GM20000 (cell line): ENCODE results near the gene ZFYVE27.

Experiments
- DNase-seq: peaks from one replicate; pipeline ENCODE4 v3.0.0; 2012; ENCODE audit warnings: low spot score
- TF ChIP-seq, protein P1 (sequence below): IDR thresholded peaks from 2 replicates; pipeline ENCODE4 v1.5.1; 2012; ENCODE audit warnings: mild to moderate bottlenecking, control low read depth; ENCODE audit errors: extremely low read depth, missing control alignments

ZFYVE27 gene

DNA sequence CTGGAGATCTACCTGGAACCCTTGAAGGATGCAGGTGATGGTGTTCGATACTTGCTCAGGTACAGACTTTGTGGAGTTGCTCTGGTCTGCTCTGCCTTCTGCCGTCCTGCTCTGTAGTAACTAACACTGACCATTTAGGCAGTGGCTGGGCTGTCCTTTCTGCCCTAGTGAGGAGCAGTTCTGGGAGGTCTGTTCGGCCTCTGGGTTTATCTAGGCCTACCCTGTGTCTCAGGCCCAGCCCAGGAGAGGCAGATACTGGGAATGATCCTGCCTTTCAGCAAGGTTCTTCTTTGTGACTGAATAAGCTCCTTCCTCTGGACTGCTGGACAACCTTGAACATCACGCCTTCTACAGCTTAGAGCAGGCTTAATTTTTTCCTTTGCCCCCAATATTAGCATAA is 1.7 kb downstream of the ZFYVE27 start:
- DNase-seq, result no peak
- TF ChIP-seq, protein P1, sequence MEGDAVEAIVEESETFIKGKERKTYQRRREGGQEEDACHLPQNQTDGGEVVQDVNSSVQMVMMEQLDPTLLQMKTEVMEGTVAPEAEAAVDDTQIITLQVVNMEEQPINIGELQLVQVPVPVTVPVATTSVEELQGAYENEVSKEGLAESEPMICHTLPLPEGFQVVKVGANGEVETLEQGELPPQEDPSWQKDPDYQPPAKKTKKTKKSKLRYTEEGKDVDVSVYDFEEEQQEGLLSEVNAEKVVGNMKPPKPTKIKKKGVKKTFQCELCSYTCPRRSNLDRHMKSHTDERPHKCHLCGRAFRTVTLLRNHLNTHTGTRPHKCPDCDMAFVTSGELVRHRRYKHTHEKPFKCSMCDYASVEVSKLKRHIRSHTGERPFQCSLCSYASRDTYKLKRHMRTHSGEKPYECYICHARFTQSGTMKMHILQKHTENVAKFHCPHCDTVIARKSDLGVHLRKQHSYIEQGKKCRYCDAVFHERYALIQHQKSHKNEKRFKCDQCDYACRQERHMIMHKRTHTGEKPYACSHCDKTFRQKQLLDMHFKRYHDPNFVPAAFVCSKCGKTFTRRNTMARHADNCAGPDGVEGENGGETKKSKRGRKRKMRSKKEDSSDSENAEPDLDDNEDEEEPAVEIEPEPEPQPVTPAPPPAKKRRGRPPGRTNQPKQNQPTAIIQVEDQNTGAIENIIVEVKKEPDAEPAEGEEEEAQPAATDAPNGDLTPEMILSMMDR, result no peak

DNA sequence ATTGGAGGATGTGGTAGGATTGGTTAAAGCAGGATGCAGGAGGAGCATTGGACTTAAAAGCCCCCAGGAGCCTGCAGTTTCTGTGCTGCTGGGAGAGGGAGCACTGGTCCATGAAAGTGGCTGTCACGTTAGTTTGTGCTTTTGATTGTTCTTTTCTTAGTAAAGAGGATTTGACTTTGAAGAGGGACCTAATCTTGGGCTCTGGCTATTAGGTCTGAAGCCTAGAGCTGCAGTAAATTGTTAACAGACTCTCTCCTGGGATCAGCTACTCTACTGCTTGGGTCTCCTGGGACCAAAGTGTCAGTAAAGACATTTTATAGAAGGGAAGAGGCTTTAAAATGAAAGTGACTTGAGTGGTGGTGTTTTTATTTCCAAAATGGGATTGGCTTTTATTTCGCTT is 3.7 kb downstream of the ZFYVE27 start:
- TF ChIP-seq, protein P1, result no peak
- DNase-seq, result no peak

DNA sequence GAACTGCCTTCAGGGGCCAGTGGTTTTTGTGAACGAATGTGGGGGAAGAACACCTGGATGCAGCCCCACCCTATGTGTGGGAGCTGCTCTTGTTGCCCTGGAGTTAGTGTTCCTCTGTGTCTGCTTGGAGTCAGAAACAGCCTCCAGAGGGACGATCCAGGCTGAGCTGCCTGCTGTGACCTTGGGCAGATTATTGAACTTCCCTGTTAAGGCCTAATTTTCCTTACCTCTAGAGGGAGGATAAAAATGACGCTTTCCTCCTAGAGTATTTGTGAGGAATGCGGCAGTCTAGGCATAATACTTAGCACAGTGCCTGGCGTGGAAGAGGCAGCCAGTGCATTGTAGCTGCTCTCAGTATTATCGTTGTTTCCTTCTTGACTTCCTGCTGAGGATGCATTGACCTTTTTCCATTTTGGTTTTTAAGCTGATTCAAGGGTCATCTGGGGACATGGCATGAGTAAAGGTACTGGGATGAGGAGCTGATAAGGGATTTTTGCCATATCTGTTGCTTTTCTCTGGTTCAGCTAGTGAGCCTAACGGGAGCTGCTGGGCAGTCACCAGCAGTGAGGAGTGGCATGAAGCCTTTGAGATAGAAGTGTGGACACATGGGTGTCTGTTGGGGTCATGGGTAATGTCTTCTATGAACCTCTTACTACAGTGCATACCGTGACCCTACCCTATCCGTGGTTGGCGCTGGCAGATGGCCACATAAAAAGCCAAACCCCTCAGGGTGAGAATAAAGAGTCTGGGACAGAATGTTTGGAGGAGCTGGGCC is 6.4 kb downstream of the ZFYVE27 start:
- no peak for DNase-seq
- TF ChIP-seq, protein P1, result no peak

DNA sequence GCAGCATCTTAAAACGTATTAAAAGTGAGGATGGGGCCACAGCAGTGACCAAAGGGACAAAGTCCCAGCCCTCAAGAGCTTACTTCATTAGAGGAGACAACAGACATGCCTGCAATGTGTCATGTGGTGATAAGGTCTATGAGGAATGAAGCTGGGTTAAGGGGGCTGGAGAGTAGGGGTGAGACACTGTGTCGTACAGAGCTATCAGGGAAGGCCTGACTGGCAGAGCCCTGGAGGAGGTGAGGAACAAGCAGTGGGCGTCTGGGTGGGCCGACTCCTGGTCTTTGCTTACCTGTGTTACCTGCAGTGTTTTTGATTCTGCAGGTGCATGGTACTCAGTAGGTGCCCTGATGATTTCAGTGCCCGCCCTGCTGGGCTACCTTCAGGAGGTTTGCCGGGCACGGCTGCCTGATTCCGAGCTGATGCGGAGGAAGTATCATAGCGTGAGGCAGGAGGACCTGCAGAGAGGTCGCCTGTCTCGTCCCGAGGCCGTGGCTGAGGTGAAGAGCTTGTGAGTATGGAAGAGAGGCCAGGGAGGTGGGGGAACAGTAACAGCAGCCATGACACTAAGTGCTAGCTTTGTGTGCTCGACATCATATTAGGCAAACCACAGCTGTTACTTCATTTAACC is 7.6 kb downstream of the ZFYVE27 start:
- TF ChIP-seq, protein P1, result no peak
- DNase-seq, result no peak

DNA sequence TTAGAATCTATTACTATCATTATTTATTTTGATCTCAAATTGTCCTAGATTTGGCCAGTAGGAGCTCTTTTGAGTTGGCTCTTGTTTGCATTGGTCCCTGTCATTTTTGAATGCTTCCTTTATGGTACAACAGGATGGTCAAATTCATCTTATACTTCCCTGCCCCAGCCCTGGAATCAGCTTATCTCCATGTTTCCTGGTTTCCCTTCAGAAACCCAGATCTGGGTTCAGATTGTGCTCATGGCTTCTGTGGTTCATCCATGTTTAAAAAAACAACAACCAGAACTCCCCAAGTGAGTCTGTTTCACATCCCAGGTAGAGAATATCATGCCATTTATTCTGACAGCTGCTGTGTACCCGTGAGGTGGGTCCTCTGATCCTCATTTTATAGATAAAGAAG is 10.6 kb downstream of the ZFYVE27 start:
- no peak for DNase-seq
- TF ChIP-seq, protein P1, result no peak

GRCh38 chr10:97748116-97748515 is 11.2 kb downstream of the ZFYVE27 start:
- DNase-seq, result no peak
- TF ChIP-seq, protein P1, result no peak

DNA sequence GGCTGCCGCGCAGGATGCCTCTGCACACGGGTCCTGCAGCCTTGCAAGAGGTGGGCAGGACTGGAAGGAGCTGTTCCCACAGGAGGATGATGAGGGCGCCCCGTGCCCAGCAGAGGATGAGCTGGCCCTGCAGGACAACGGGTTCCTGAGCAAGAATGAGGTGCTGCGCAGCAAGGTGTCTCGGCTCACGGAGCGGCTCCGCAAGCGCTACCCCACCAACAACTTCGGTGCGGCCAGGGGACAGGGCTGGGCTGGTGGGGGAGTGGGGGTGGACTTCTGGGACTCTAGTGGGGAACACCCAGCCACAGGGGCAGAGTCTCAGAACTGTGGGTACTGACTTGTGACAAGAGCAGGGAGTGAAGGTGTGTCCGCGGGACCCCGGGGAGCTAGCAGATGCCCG is 16.0 kb downstream of the ZFYVE27 start:
- no peak for DNase-seq
- TF ChIP-seq, protein P1, result no peak
